SK-N-SH (cell line): Measurements from ENCODE around the gene CLDN16. TPM values are rescaled to one million over a fixed set of nuclear protein-coding genes. Genes with fewer than 3 reads are reported as not detected.

Experiments used
- CTCF ChIA-PET: fragments of 300-600, 350-600 bp; formaldehyde crosslinking; extraction: SDS; loops from one replicate; lab custom pipeline; 2021; lab: Yijun Ruan, JAX
- POLR2A ChIA-PET: fragments of 350-600 bp; sonication (Branson Sonifier 250); formaldehyde crosslinking; extraction: SDS; loops from one replicate; lab custom pipeline; 2020; ENCODE audit warnings: antibody characterized with exemption, inconsistent platforms; lab: Yijun Ruan, JAX
- DNase-seq: peaks from one replicate; pipeline ENCODE4 v3.0.0; 2012
- H2AFZ ChIP-seq: fragments of 200-600 bp; sonication (generic); 2 replicates; pipeline ENCODE4 v1.8.1; 2016; ENCODE audit warnings: antibody characterized with exemption, mild to moderate bottlenecking, low read depth
- H3F3A ChIP-seq: fragments of 200-600 bp; sonication (generic); replicated peaks from 2 replicates; pipeline ENCODE3; 2016; ENCODE audit warnings: antibody characterized with exemption, mild to moderate bottlenecking; ENCODE audit not compliant: insufficient read depth
- H3K27ac ChIP-seq, 2 experiments: fragments of 200-500 bp in 1 of 2; fragments of 200-600 bp in 1 of 2; sonication (Bioruptor generic) in 1 of 2; sonication (generic), shearing (Covaris generic) in 1 of 2; 2 replicates each; pipeline versions ENCODE4 v1.5.1 to v1.6.1; 2014 to 2016; ENCODE audit warnings: low read depth in 2 of 2, inconsistent platforms in 1 of 2, low read length in 1 of 2, mild to moderate bottlenecking in 1 of 2, mixed read lengths in 1 of 2
- H3K27me3 ChIP-seq: fragments of 200-600 bp; sonication (generic), shearing (Covaris generic); 2 replicates; pipeline ENCODE4 v1.6.1; 2016; ENCODE audit warnings: mixed run types; ENCODE audit not compliant: insufficient read depth
- H3K36me3 ChIP-seq, 2 experiments: fragments of 200-500 bp in 1 of 2; fragments of 200-600 bp in 1 of 2; sonication (Bioruptor generic) in 1 of 2; sonication (generic) in 1 of 2; replicated peaks in 1 of 2; 2 replicates each; pipeline versions ENCODE3 to v1.5.1; 2014 to 2016; ENCODE audit warnings: low read length in 1 of 2, mild to moderate bottlenecking in 1 of 2; ENCODE audit not compliant: insufficient read depth in 2 of 2, control insufficient read depth in 1 of 2
- H3K4me1 ChIP-seq, 2 experiments: fragments of 200-500 bp in 1 of 2; fragments of 200-600 bp in 1 of 2; sonication (Bioruptor generic) in 1 of 2; sonication (generic), shearing (Covaris generic) in 1 of 2; 2 replicates each; pipeline versions ENCODE4 v1.5.1 to v1.6.1; 2014 to 2016; ENCODE audit warnings: low read depth in 1 of 2, low read length in 1 of 2, mixed run types in 1 of 2; ENCODE audit not compliant: insufficient read depth in 2 of 2, control insufficient read depth in 1 of 2
- H3K4me2 ChIP-seq: fragments of 200-600 bp; sonication (generic), shearing (Covaris generic); 2 replicates; pipeline ENCODE4 v1.6.1; 2017; ENCODE audit warnings: mixed run types
- H3K4me3 ChIP-seq, 2 experiments: fragments of 200-500 bp in 1 of 2; fragments of 200-600 bp in 1 of 2; sonication (Bioruptor generic) in 1 of 2; sonication (generic), shearing (Covaris generic) in 1 of 2; 2 replicates each; pipeline versions ENCODE4 v1.5.1 to v1.8.1; 2014 to 2016; ENCODE audit warnings: low read depth in 2 of 2, inconsistent platforms in 1 of 2, low read length in 1 of 2, mild to moderate bottlenecking in 1 of 2, mixed read lengths in 1 of 2, moderate library complexity in 1 of 2
- H3K79me2 ChIP-seq: fragments of 200-600 bp; sonication (generic); 2 replicates; pipeline ENCODE4 v1.8.1; 2017; ENCODE audit warnings: mild to moderate bottlenecking; ENCODE audit not compliant: insufficient read depth
- H3K9ac ChIP-seq: fragments of 200-600 bp; sonication (generic); 2 replicates; pipeline ENCODE4 v1.6.1; 2017; ENCODE audit warnings: mixed run types
- H3K9me2 ChIP-seq: fragments of 200-600 bp; sonication (generic); 2 replicates; pipeline ENCODE4 v1.6.1; 2017; ENCODE audit warnings: mixed run types
- H3K9me3 ChIP-seq: fragments of 200-600 bp; sonication (generic); 2 replicates; pipeline ENCODE4 v1.6.1; 2017; ENCODE audit warnings: mixed run types, mild to moderate bottlenecking, moderate library complexity
- H4K20me1 ChIP-seq: fragments of 200-600 bp; sonication (generic); 2 replicates; pipeline ENCODE4 v1.6.1; 2017; ENCODE audit warnings: mild to moderate bottlenecking, mixed run types; ENCODE audit not compliant: insufficient read depth
- CHD2 ChIP-seq: fragments of 150-350 bp; IDR thresholded peaks from 2 replicates; pipeline ENCODE4 v1.6.1; 2018; ENCODE audit warnings: low read length; ENCODE audit not compliant: partially characterized antibody
- ELF1 ChIP-seq: IDR thresholded peaks from 2 replicates; pipeline ENCODE4 v1.4.0; 2012
- EZH2phosphoT487 ChIP-seq: fragments of 200-600 bp; sonication (generic); IDR thresholded peaks from 2 replicates; pipeline ENCODE4 v1.6.1; 2017; ENCODE audit warnings: low read depth, mixed run types, mild to moderate bottlenecking, antibody characterized with exemption, moderate library complexity, borderline replicate concordance
- FOXJ3 ChIP-seq: sonication (generic); formaldehyde crosslinking; IDR thresholded peaks from 2 replicates; pipeline ENCODE4 v1.5.1; 2020; ENCODE audit warnings: mild to moderate bottlenecking, missing genetic modification reagents
- FOXM1 ChIP-seq: IDR thresholded peaks from 2 replicates; pipeline ENCODE4 v1.4.0; 2012; ENCODE audit warnings: low read depth, mild to moderate bottlenecking
- GABPA ChIP-seq: IDR thresholded peaks from 2 replicates; pipeline ENCODE4 v1.4.0; 2012; ENCODE audit warnings: low read depth, mild to moderate bottlenecking
- GATA2 ChIP-seq: sonication (generic); formaldehyde crosslinking; IDR thresholded peaks from 2 replicates; pipeline ENCODE4 v1.5.0; 2020; ENCODE audit warnings: mild to moderate bottlenecking, missing genetic modification reagents
- IRF3 ChIP-seq: fragments of 150-350 bp; IDR thresholded peaks from 2 replicates; pipeline ENCODE4 v1.6.1; 2016; ENCODE audit warnings: mild to moderate bottlenecking, low read depth, low read length
- MEF2A ChIP-seq: IDR thresholded peaks from 2 replicates; pipeline ENCODE4 v1.4.0; 2012; ENCODE audit warnings: low read depth, borderline replicate concordance
- NFIC ChIP-seq: IDR thresholded peaks from 2 replicates; pipeline ENCODE4 v1.4.0; 2012; ENCODE audit warnings: borderline replicate concordance
- RCOR1 ChIP-seq: fragments of 150-350 bp; IDR thresholded peaks from 2 replicates; pipeline ENCODE4 v1.6.1; 2017; ENCODE audit warnings: antibody characterized with exemption, low read length
- REST ChIP-seq: IDR thresholded peaks from 2 replicates; pipeline ENCODE4 v1.6.1; 2012; ENCODE audit warnings: mild to moderate bottlenecking, low read depth, low read length, moderate library complexity
- RFX5 ChIP-seq: IDR thresholded peaks from 2 replicates; pipeline ENCODE4 v1.6.1; 2012; ENCODE audit warnings: mild to moderate bottlenecking, improper control_type of control experiment, low read length
- RXRA ChIP-seq: IDR thresholded peaks from 2 replicates; pipeline ENCODE4 v1.4.0; 2012; ENCODE audit warnings: low read depth, mild to moderate bottlenecking, borderline replicate concordance
- TAF1 ChIP-seq: IDR thresholded peaks from 2 replicates; pipeline ENCODE4 v1.6.1; 2012; ENCODE audit warnings: low read depth, mild to moderate bottlenecking, low read length, moderate library complexity, borderline replicate concordance
- USF1 ChIP-seq: IDR thresholded peaks from 2 replicates; pipeline ENCODE4 v1.4.0; 2012; ENCODE audit warnings: low read depth, borderline replicate concordance
- ZBTB33 ChIP-seq: IDR thresholded peaks from 2 replicates; pipeline ENCODE4 v1.4.0; 2012; ENCODE audit warnings: low read depth, borderline replicate concordance
- WGBS: methylation state at CpG from one replicate; pipeline ENCODE4 v1.1.6; 2017; ENCODE audit warnings: low lambda C conversion rate; 5-methylcytosine and 5-hydroxymethylcytosine counted together
- polyA plus RNA-seq, 3 experiments: library from polyadenylated mRNA; depleted of rRNA; stranded (reverse); fragments of >200 nt; gene quantifications; 2 replicates each; pipeline ENCODE4 v1.2.3, GENCODE V29; 2012

CLDN16 gene
- polyA plus RNA-seq, 1 of the 3 experiments (the other 2 are of a cell fraction) = 0.02 TPM

DNA sequence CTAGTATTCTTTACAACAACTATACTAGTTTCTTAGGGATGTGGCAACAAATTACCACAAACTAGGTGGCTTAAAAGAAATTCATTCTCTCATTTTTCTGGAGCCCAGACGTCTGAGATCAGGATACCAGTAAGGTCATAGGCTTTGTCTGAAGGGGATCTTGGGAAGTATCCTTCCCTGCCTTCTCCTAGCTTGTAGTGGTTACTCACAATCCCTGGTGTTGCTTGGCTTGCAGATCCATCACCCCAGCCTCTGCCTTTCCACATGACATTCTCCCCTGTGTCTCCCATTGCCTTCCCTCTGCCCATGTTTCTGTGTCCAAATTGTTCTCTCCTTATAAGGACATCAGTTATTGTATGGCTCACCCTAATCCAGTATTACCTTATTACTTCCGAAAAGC is 41.4 kb upstream of the CLDN16 start:
- peaks cover 8% of the 10 kb centered on the region; the same call in 1 of the 2 replicates for H3K27me3 ChIP-seq
- WGBS = 25% methylated on average over 2 of the region's 2 CpGs
- POLR2A ChIA-PET = no interaction called here
- H3K36me3 ChIP-seq = no peaks in the 10 kb centered on the region
- no peak overlapping the region for H3K4me3 ChIP-seq
- no peak overlapping the region for H3K9ac ChIP-seq
- no peaks in the 10 kb centered on the region for H3K9me3 ChIP-seq
- peaks cover 0 to 8% of the 10 kb centered on the region in 2 experiments; a peak in 1 of 4 replicates for H3K4me1 ChIP-seq
- no peak overlapping the region; the same call in 1 of the 2 replicates for H2AFZ ChIP-seq
- no peaks in the 10 kb centered on the region for H3K79me2 ChIP-seq
- no peak for DNase-seq
- H4K20me1 ChIP-seq = no peaks in the 10 kb centered on the region
- H3K9me2 ChIP-seq = no peaks in the 10 kb centered on the region
- H3K27ac ChIP-seq = no peak overlapping the region; a peak in 1 of 4 replicates
- CTCF ChIA-PET = no interaction called here
- H3K4me2 ChIP-seq = no peak overlapping the region
- no peaks in the 10 kb centered on the region for H3F3A ChIP-seq
- no peak for TF ChIP-seq MEF2A
- TF ChIP-seq FOXM1 = no peak
- no peak for TF ChIP-seq GABPA
- no peak for TF ChIP-seq NFIC
- no peak for TF ChIP-seq USF1
- no peak for TF ChIP-seq RCOR1
- no peak for TF ChIP-seq CHD2
- no peak for TF ChIP-seq TAF1
- TF ChIP-seq ELF1 = no peak
- no peak for TF ChIP-seq EZH2phosphoT487
- TF ChIP-seq IRF3 = no peak
- no peak for TF ChIP-seq REST
- no peak for TF ChIP-seq RFX5
- TF ChIP-seq FOXJ3 = no peak
- TF ChIP-seq ZBTB33 = no peak
- TF ChIP-seq RXRA = no peak
- TF ChIP-seq GATA2 (CRISPR knock-in tag) = no peak
